Ovary (tissue), 3 donors: Measurements from ENCODE around the gene PIAS2.

Experiments used
- EP300 ChIP-seq: sonication (generic); formaldehyde crosslinking; IDR thresholded peaks from one replicate; pipeline ENCODE4 v1.6.1; 2017; ENCODE audit warnings: antibody characterized with exemption
- POLR2A ChIP-seq: fragments of 450-650 bp; IDR thresholded peaks from one replicate; pipeline ENCODE4 v1.6.1; 2017; ENCODE audit warnings: antibody characterized with exemption, mild to moderate bottlenecking, moderate library complexity
- TF ChIP-seq, protein P1 (sequence below), 3 donors: fragments of 450-650 bp in 2 of 3; fragments of 200-600 bp in 1 of 3; IDR thresholded peaks; one replicate each; pipeline versions ENCODE4 v1.5.1 to v1.8.0; 2016 to 2022; ENCODE audit warnings: antibody characterized with exemption in 3 of 3, mild to moderate bottlenecking in 1 of 3
- donor health status: DM: no; HTN: no; CAD: no.

DNA sequence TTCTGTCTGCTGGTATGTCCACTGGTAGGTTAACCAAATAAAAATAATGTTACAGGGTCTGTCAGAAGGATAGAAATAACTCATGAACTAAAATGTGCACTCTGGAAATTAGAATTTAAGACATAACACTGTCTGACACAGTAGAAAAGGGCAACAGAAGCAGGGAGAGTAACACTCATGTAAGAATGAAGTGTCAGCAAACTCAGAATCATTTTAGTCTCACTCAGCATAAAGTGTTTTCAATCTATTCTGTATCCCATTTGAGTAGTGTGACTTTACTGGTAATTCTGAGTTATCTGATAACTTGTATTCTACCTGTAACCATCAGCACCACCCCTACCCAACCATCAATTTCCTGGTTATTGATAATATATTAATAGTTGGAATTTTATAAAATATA, 68.3 kb downstream of the PIAS2 start:
- TF ChIP-seq, protein P1, sequence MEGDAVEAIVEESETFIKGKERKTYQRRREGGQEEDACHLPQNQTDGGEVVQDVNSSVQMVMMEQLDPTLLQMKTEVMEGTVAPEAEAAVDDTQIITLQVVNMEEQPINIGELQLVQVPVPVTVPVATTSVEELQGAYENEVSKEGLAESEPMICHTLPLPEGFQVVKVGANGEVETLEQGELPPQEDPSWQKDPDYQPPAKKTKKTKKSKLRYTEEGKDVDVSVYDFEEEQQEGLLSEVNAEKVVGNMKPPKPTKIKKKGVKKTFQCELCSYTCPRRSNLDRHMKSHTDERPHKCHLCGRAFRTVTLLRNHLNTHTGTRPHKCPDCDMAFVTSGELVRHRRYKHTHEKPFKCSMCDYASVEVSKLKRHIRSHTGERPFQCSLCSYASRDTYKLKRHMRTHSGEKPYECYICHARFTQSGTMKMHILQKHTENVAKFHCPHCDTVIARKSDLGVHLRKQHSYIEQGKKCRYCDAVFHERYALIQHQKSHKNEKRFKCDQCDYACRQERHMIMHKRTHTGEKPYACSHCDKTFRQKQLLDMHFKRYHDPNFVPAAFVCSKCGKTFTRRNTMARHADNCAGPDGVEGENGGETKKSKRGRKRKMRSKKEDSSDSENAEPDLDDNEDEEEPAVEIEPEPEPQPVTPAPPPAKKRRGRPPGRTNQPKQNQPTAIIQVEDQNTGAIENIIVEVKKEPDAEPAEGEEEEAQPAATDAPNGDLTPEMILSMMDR (IDR thresholded peaks at IDR 0.05), result no peak
- TF ChIP-seq POLR2A, result no peak
- TF ChIP-seq EP300, result no peak
